HCT116 (cell line): ENCODE measurements around the gene RBM47. TPM values are rescaled to one million over a fixed set of nuclear protein-coding genes. Genes with fewer than 3 reads are reported as not detected.

Experiments
- ATAC-seq: fragments of 200-7000 bp; cut with Tn5 transposase; 2 replicates; pipeline ENCODE4 v1.9.1; 2020; ENCODE audit warnings: mild to moderate bottlenecking, moderate library complexity
- BruUV-seq: library from RNA; stranded (reverse); fragments of 400-500 nt; replicated peaks from 2 replicates; lab custom pipeline; 2021; lab: Mats Ljungman, UMichigan
- CTCF ChIA-PET: fragments of 300-600 bp; sonication (Branson Sonifier 250); formaldehyde crosslinking; loops from one replicate; lab custom pipeline; 2021; ENCODE audit warnings: antibody characterized with exemption; lab: Charles Lee
- POLR2A ChIA-PET: fragments of 300-600, 350-600 bp; sonication (Branson Sonifier 250); formaldehyde crosslinking; loops from one replicate; lab custom pipeline; 2021; ENCODE audit warnings: antibody characterized with exemption; lab: Charles Lee
- RAD21 ChIA-PET, 2 experiments: fragments of 300-600 bp; sonication (Branson Sonifier 250); formaldehyde crosslinking; loops; one replicate each; lab custom pipeline; 2023; ENCODE audit warnings: low total read pairs in 2 of 2; ENCODE audit not compliant: uncharacterized antibody in 2 of 2, unreplicated experiment in 2 of 2, low non-redundant PET in 1 of 2; lab: Charles Lee
- DNase-seq: peaks from one replicate; pipeline ENCODE4 v3.0.0-alpha.2; 2010; ENCODE audit warnings: low read depth, low spot score
- H2AFZ ChIP-seq: fragments of 200-600 bp; shearing (Covaris generic), sonication (generic); 2 replicates; pipeline ENCODE4 v1.6.1; 2017; ENCODE audit warnings: low read depth, mixed run types, mixed read lengths, antibody characterized with exemption, low read length; ENCODE audit not compliant: poor library complexity, severe bottlenecking
- H3K27ac ChIP-seq: 2 replicates; pipeline ENCODE4 v1.5.1; 2012; ENCODE audit warnings: low read depth, low read length
- H3K27me3 ChIP-seq: fragments of 200-600 bp; sonication (generic); 2 replicates; pipeline ENCODE4 v1.6.1; 2016; ENCODE audit warnings: mixed run types, low read length, mixed read lengths; ENCODE audit not compliant: insufficient read depth
- H3K36me3 ChIP-seq, 2 experiments: fragments of 200-500 bp in 1 of 2; fragments of 200-600 bp in 1 of 2; sonication (Bioruptor generic) in 1 of 2; sonication (generic) in 1 of 2; 2 replicates each; pipeline versions ENCODE4 v1.5.1 to v1.6.1; 2014 to 2016; ENCODE audit warnings: low read length in 2 of 2, inconsistent platforms in 1 of 2, mixed read lengths in 1 of 2, mixed run types in 1 of 2; ENCODE audit not compliant: insufficient read depth in 2 of 2, control insufficient read depth in 1 of 2
- H3K4me1 ChIP-seq, 2 experiments: fragments of 200-600 bp in 1 of 2; sonication (generic) in 1 of 2; 2 replicates each; pipeline versions ENCODE4 v1.5.1 to v1.6.1; 2012 to 2017; ENCODE audit warnings: low read length in 2 of 2, inconsistent platforms in 1 of 2, mild to moderate bottlenecking in 1 of 2, mixed read lengths in 1 of 2, mixed run types in 1 of 2, moderate library complexity in 1 of 2; ENCODE audit not compliant: insufficient read depth in 2 of 2, control insufficient read depth in 1 of 2
- H3K4me2 ChIP-seq: fragments of 200-600 bp; sonication (generic); 2 replicates; pipeline ENCODE4 v1.6.1; 2017; ENCODE audit warnings: mixed run types, low read length, mixed read lengths
- H3K4me3 ChIP-seq, 2 experiments: fragments of 200-600 bp in 1 of 2; sonication (generic) in 1 of 2; replicated peaks in 1 of 2; 2 replicates each; pipeline ENCODE4 v1.5.1; 2011 to 2016; ENCODE audit warnings: low read length in 2 of 2, control low read depth in 1 of 2, low read depth in 1 of 2, mild to moderate bottlenecking in 1 of 2, mixed read lengths in 1 of 2, mixed run types in 1 of 2
- H3K79me2 ChIP-seq: fragments of 200-600 bp; sonication (generic); 2 replicates; pipeline ENCODE4 v1.6.1; 2017; ENCODE audit warnings: mild to moderate bottlenecking, mixed run types, low read length, moderate library complexity, mixed read lengths; ENCODE audit not compliant: insufficient read depth
- H3K9ac ChIP-seq: fragments of 200-600 bp; sonication (generic); 2 replicates; pipeline ENCODE4 v1.6.1; 2016; ENCODE audit warnings: low read length, mixed read lengths
- H3K9me2 ChIP-seq: fragments of 200-600 bp; sonication (generic), shearing (Covaris generic); 2 replicates; pipeline ENCODE4 v1.6.1; 2017; ENCODE audit warnings: mixed run types, mild to moderate bottlenecking, moderate library complexity; ENCODE audit not compliant: insufficient read depth
- H3K9me3 ChIP-seq, 2 experiments: fragments of 200-500 bp in 1 of 2; fragments of 200-600 bp in 1 of 2; sonication (Bioruptor generic) in 1 of 2; sonication (generic) in 1 of 2; 2 replicates each; pipeline ENCODE4 v1.6.1; 2014 to 2017; ENCODE audit warnings: low read length in 2 of 2, mixed read lengths in 2 of 2, inconsistent platforms in 1 of 2, low read depth in 1 of 2, mild to moderate bottlenecking in 1 of 2, mixed run types in 1 of 2, moderate library complexity in 1 of 2; ENCODE audit not compliant: control insufficient read depth in 1 of 2, insufficient read depth in 1 of 2
- H4K20me1 ChIP-seq: fragments of 200-600 bp; sonication (generic), shearing (Covaris generic); 2 replicates; pipeline ENCODE4 v1.6.1; 2017; ENCODE audit warnings: mixed run types, mild to moderate bottlenecking, moderate library complexity; ENCODE audit not compliant: insufficient read depth
- CBX3 ChIP-seq: IDR thresholded peaks from 2 replicates; pipeline ENCODE4 v1.6.1; 2012; ENCODE audit warnings: low read depth
- CEBPB ChIP-seq: IDR thresholded peaks from 2 replicates; pipeline ENCODE4 v1.6.1; 2012; ENCODE audit warnings: low read depth
- ELF1 ChIP-seq: IDR thresholded peaks from 2 replicates; pipeline ENCODE4 v1.6.1; 2012; ENCODE audit warnings: low read depth, borderline replicate concordance
- EZH2 ChIP-seq: fragments of 200-600 bp; sonication (generic); IDR thresholded peaks from 2 replicates; pipeline ENCODE4 v1.6.1; 2017; ENCODE audit warnings: antibody characterized with exemption, mixed run types
- JUND ChIP-seq: IDR thresholded peaks from 2 replicates; pipeline ENCODE4 v1.6.1; 2012
- POLR2A ChIP-seq: IDR thresholded peaks from 2 replicates; pipeline ENCODE4 v1.7.0; 2011; ENCODE audit warnings: borderline replicate concordance; ENCODE audit not compliant: insufficient read depth, insufficient read length; ENCODE audit errors: extremely low read depth
- RAD21 ChIP-seq: IDR thresholded peaks from 2 replicates; pipeline ENCODE4 v1.6.1; 2012; ENCODE audit warnings: low read depth, mild to moderate bottlenecking
- SIN3A ChIP-seq: IDR thresholded peaks from 2 replicates; pipeline ENCODE4 v1.6.1; 2012; ENCODE audit warnings: low read depth
- SP1 ChIP-seq: IDR thresholded peaks from 2 replicates; pipeline ENCODE4 v1.6.1; 2012; ENCODE audit warnings: low read depth
- SRF ChIP-seq: IDR thresholded peaks from 2 replicates; pipeline ENCODE4 v1.6.1; 2012; ENCODE audit warnings: low read depth
- TCF7L2 ChIP-seq: IDR thresholded peaks from 2 replicates; pipeline ENCODE4 v1.7.0; 2011; ENCODE audit warnings: borderline replicate concordance, inconsistent platforms; ENCODE audit not compliant: insufficient read depth, insufficient read length; ENCODE audit errors: extremely low read depth
- YY1 ChIP-seq: IDR thresholded peaks from 2 replicates; pipeline ENCODE4 v1.6.1; 2011; ENCODE audit warnings: low read length, low read depth, moderate library complexity, mild to moderate bottlenecking; ENCODE audit not compliant: insufficient replicate concordance; ENCODE audit errors: extremely low read depth
- intact Hi-C: fragments of 100-400 bp; cut with micrococcal nuclease; formaldehyde crosslinking; loops from 2 replicates; pipeline ENCODE4 v1.10.0; 2022
- microRNA-seq: library from miRNA; unstranded; fragments of <30 nt; microRNA quantifications from one replicate; pipeline ENCODE4, GENCODE V29; 2016; ENCODE audit warnings: borderline number of aligned reads
- total RNA-seq: library from RNA; stranded (reverse); gene quantifications from one replicate; pipeline ENCODE4 v1.2.1, GENCODE V29; 2021; ENCODE audit not compliant: unreplicated experiment
- TF ChIP-seq, protein P1 (sequence below): IDR thresholded peaks from 2 replicates; pipeline ENCODE4 v1.6.1; 2011; ENCODE audit warnings: mild to moderate bottlenecking, low read length, moderate library complexity; ENCODE audit not compliant: insufficient replicate concordance; ENCODE audit errors: extremely low read depth
- TF ChIP-seq, protein P2 (sequence below): IDR thresholded peaks from 2 replicates; pipeline ENCODE4 v1.6.1; 2012

RBM47 gene
- total RNA-seq, 1 experiment from 2014 or later: 22.2 TPM

DNA sequence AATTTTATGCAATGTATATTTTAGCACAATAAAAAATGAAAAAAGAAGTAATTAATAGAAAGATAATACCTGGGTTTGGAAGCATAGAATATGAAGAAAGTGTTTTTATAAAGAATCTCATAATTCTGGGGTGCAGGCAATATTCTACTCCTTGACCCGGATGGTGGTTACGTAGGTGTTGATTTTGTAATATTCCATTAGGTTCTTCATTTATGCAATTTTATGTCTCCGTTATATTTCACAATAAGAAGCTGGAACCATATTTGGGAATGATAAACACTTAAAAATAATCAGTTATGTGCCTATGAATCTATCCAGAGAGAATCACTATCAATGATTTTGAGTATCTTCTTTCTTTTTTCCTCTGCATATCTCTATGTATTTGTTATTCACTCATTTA, 256.0 kb downstream of the RBM47 start:
- Histone ChIP-seq H3K4me2 (no peak overlapping the region), H3K4me3 (no peak overlapping the region), H3K79me2 (no peaks in the 10 kb centered on the region), H3K9ac (no peak overlapping the region), H4K20me1 (no peaks in the 10 kb centered on the region), H3K27me3 (no peaks in the 10 kb centered on the region), H3K4me1 (peaks cover 0 to 13% of the 10 kb centered on the region in 2 experiments; a peak in 2 of 4 replicates), H3K9me2 (no peaks in the 10 kb centered on the region), H3K36me3 (no peaks in the 10 kb centered on the region)
- ChIA-PET CTCF (no interaction called here), RAD21 (no interaction called here), POLR2A (no interaction called here)
- ATAC-seq (no peak), DNase-seq (no peak)
- BruUV-seq: no TSS peak
- TF ChIP-seq RAD21: no peak
- TF ChIP-seq SRF: no peak
- TF ChIP-seq ELF1: no peak
- no peak for TF ChIP-seq POLR2A
- TF ChIP-seq CEBPB: no peak
- TF ChIP-seq EZH2: no peak
- TF ChIP-seq SP1: no peak
- TF ChIP-seq CBX3: no peak
- TF ChIP-seq TCF7L2: no peak
- TF ChIP-seq, protein P1, sequence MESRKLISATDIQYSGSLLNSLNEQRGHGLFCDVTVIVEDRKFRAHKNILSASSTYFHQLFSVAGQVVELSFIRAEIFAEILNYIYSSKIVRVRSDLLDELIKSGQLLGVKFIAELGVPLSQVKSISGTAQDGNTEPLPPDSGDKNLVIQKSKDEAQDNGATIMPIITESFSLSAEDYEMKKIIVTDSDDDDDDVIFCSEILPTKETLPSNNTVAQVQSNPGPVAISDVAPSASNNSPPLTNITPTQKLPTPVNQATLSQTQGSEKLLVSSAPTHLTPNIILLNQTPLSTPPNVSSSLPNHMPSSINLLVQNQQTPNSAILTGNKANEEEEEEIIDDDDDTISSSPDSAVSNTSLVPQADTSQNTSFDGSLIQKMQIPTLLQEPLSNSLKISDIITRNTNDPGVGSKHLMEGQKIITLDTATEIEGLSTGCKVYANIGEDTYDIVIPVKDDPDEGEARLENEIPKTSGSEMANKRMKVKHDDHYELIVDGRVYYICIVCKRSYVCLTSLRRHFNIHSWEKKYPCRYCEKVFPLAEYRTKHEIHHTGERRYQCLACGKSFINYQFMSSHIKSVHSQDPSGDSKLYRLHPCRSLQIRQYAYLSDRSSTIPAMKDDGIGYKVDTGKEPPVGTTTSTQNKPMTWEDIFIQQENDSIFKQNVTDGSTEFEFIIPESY: no peak
- no peak for TF ChIP-seq SIN3A
- no peak for TF ChIP-seq YY1
- TF ChIP-seq JUND: no peak
- TF ChIP-seq, protein P2, sequence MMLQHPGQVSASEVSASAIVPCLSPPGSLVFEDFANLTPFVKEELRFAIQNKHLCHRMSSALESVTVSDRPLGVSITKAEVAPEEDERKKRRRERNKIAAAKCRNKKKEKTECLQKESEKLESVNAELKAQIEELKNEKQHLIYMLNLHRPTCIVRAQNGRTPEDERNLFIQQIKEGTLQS: no peak
- TF ChIP-seq, all 23 proteins: peak for 0
- Histone ChIP-seq H2AFZ (no peak overlapping the region), H3K27ac (no peak overlapping the region), H3K9me3 (no peaks in the 10 kb centered on the region)
- intact Hi-C loops: no loop called here

Small RNA genes lying within 50 kb of the gene (microRNA-seq; reads per million reads assigned to microRNA genes)
- gene MIR4802: 1.6 reads per million

Other genes starting within 250 kb of the RBM47 start
- gene NSUN7, start 120.1 kb upstream of the RBM47 start, total RNA-seq: 0.07 TPM